Right atrium auricular region (tissue), 2 donors: ENCODE data around the gene GLCE. TPM values are rescaled to one million over a fixed set of nuclear protein-coding genes. Genes with fewer than 3 reads are reported as not detected.

Experiments used
- DNase-seq: peaks from one replicate; pipeline ENCODE4 v3.0.0-alpha.2; 2019; ENCODE audit warnings: low spot score
- H3K27ac ChIP-seq, 2 donors: fragments of 200-600 bp; sonication (generic); 1 replicate in 1 of 2; 2 replicates in 1 of 2; pipeline ENCODE4 v1.5.1; 2016 to 2019
- H3K27me3 ChIP-seq, 2 donors: fragments of 200-600 bp; sonication (generic); one replicate each; pipeline versions ENCODE4 v1.5.1 to v1.6.0; 2017 to 2019
- H3K36me3 ChIP-seq: fragments of 200-600 bp; sonication (generic); one replicate; pipeline ENCODE4 v1.5.1; 2016
- H3K4me1 ChIP-seq, 2 donors: fragments of 200-600 bp; sonication (generic); one replicate each; pipeline versions ENCODE4 v1.5.1 to v1.6.0; 2017 to 2019
- H3K4me3 ChIP-seq, 2 donors: fragments of 200-600 bp; sonication (generic); 1 replicate in 1 of 2; 2 replicates in 1 of 2; pipeline ENCODE4 v1.5.1; 2017 to 2019; ENCODE audit warnings: mild to moderate bottlenecking in 1 of 2, moderate library complexity in 1 of 2
- H3K9me3 ChIP-seq, 2 donors: fragments of 200-600 bp; sonication (generic); one replicate each; pipeline ENCODE4 v1.5.1; 2019
- CTCF ChIP-seq, 2 donors: fragments of 200-600 bp; sonication (generic); IDR thresholded peaks; one replicate each; pipeline ENCODE4 v1.5.1; 2019; ENCODE audit warnings: antibody characterized with exemption in 2 of 2
- total RNA-seq, 2 donors: library from RNA; depleted of rRNA; stranded (reverse); fragments of >200 nt; gene quantifications; one replicate each; pipeline ENCODE4 v1.1.0, GENCODE V29; 2016

GLCE gene
- 1 to 10 TPM; 7.0 to 9.6 TPM for total RNA-seq

GRCh38 chr15:69160141-69160993 lies at the start of gene GLCE:
Gene GLCE (plus strand): TSS chr15:69160635. CDS start chr15:69255807, 95,172 bp downstream.
- H3K27ac ChIP-seq: peak within 1 kb of the TSS; percentile 81 to 86
- H3K27me3 ChIP-seq: no peaks in the 10 kb centered on the region
- DNase-seq: peak; percentile 94
- no peaks in the 10 kb centered on the region for H3K9me3 ChIP-seq
- H3K4me1 ChIP-seq: peaks cover 0 to 9% of the 10 kb centered on the region in 2 donors
- H3K36me3 ChIP-seq: no peaks in the 10 kb centered on the region
- peak within 1 kb of the TSS; percentile 84 to 96 for H3K4me3 ChIP-seq
- TF ChIP-seq CTCF (IDR thresholded peaks at IDR 0.05): no peak

GRCh38 chr15:69114331-69114928 lies 46.0 kb upstream of the GLCE start:
- H3K4me3 ChIP-seq: no peak overlapping the region
- no peaks in the 10 kb centered on the region for H3K9me3 ChIP-seq
- TF ChIP-seq CTCF (IDR thresholded peaks at IDR 0.05): no peak
- no peak overlapping the region for H3K27ac ChIP-seq
- H3K27me3 ChIP-seq: no peaks in the 10 kb centered on the region
- DNase-seq: no peak
- H3K4me1 ChIP-seq: no peaks in the 10 kb centered on the region
- H3K36me3 ChIP-seq: no peaks in the 10 kb centered on the region

GRCh38 chr15:69115031-69115430 lies 45.4 kb upstream of the GLCE start:
- no peaks in the 10 kb centered on the region for H3K27me3 ChIP-seq
- no peak overlapping the region for H3K4me3 ChIP-seq
- no peaks in the 10 kb centered on the region for H3K36me3 ChIP-seq
- H3K27ac ChIP-seq: no peak overlapping the region
- TF ChIP-seq CTCF (IDR thresholded peaks at IDR 0.05): no peak
- no peaks in the 10 kb centered on the region for H3K9me3 ChIP-seq
- no peaks in the 10 kb centered on the region for H3K4me1 ChIP-seq
- no peak for DNase-seq

GRCh38 chr15:69116391-69116790 lies 44.0 kb upstream of the GLCE start:
- DNase-seq: no peak
- Histone ChIP-seq H3K36me3 (no peaks in the 10 kb centered on the region), H3K4me1 (no peaks in the 10 kb centered on the region), H3K4me3 (no peak overlapping the region), H3K27me3 (no peaks in the 10 kb centered on the region), H3K9me3 (no peaks in the 10 kb centered on the region), H3K27ac (no peak overlapping the region)
- no peak for TF ChIP-seq CTCF (IDR thresholded peaks at IDR 0.05)

- Histone ChIP-seq H3K27ac (no peak overlapping the region), H3K27me3 (no peaks in the 10 kb centered on the region), H3K4me1 (no peaks in the 10 kb centered on the region), H3K4me3 (no peak overlapping the region), H3K9me3 (no peaks in the 10 kb centered on the region), H3K36me3 (no peaks in the 10 kb centered on the region)
- no peak for DNase-seq
- TF ChIP-seq CTCF (IDR thresholded peaks at IDR 0.05): no peak
Observed at GRCh38 chr15:69117431-69117871, 43.0 kb upstream of the GLCE start.
